Measurements from ENCODE around the gene OR2Y1. TPM values are rescaled to one million over a fixed set of nuclear protein-coding genes. Genes with fewer than 3 reads are reported as not detected.

The OR2Y1 gene, protein sequence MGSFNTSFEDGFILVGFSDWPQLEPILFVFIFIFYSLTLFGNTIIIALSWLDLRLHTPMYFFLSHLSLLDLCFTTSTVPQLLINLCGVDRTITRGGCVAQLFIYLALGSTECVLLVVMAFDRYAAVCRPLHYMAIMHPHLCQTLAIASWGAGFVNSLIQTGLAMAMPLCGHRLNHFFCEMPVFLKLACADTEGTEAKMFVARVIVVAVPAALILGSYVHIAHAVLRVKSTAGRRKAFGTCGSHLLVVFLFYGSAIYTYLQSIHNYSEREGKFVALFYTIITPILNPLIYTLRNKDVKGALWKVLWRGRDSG
- not detected in 2 replicates for total RNA-seq

GRCh38 chr5:180739958-180740357 lies at the start of gene OR2Y1:
Gene OR2Y1, minus strand, starts transcription at chr5:180740058. Its CDS starts 0 bp downstream, at chr5:180740058.

Other genes with a start within 250 kb of the OR2Y1 start
- 15.7 and 31.3 TPM in 2 replicates for gene CNOT6, start 245.7 kb downstream of the OR2Y1 start, total RNA-seq
- gene SCGB3A1, start 148.6 kb downstream of the OR2Y1 start, total RNA-seq = 1.3 TPM in 1 of 2 replicates, not detected in the other
- under 0.01 and 0.96 TPM in 2 replicates for gene FLT4, start 90.5 kb downstream of the OR2Y1 start, total RNA-seq
- gene MGAT1, start 62.7 kb upstream of the OR2Y1 start, total RNA-seq = 76.1 and 81.4 TPM in 2 replicates
- 15.6 and 20.2 TPM in 2 replicates for gene ZFP62, start 121.2 kb upstream of the OR2Y1 start, total RNA-seq
- gene BTNL8, start 159.1 kb upstream of the OR2Y1 start, total RNA-seq = 0.24 TPM in 1 of 2 replicates, not detected in the other
- gene BTNL3, start 248.8 kb upstream of the OR2Y1 start, total RNA-seq = not detected in 2 replicates

Measured in tracheal epithelial cell (primary cell).